HG03575 (cell line): ENCODE measurements around the gene TP53I11.

Experiments used
- ATAC-seq: cut with Tn5 transposase; IDR thresholded peaks from one replicate; pipeline ENCODE4 v1.9.1; 2021; ENCODE audit not compliant: unreplicated experiment, insufficient number of reproducible peaks, low FRiP score; ENCODE audit errors: extremely low read depth

TP53I11 gene

GRCh38 chr11:44979543-44980399 lies 29.1 kb upstream of the TP53I11 start:
- ATAC-seq = no peak

DNA sequence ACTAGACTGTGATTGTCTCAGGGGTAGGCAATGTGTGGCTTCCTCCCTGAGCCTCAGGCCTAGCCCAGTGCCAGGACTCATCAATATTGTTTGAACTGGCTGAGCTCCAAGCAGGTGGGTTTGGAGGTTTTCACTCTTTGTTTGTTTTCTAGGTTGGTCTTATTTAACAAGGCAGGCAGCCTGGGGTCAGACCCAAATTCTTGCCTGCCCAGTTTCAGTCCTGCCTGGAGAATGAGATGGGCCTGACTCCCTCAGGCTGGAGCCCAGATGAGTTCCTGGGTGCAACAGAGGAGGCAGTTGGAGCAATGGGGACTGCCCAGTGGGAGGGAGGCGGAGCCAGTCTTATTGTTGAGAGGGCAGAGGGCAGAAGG lies 28.3 kb upstream of the TP53I11 start:
- ATAC-seq = no peak

- no peak for ATAC-seq
Measured at GRCh38 chr11:44978274-44978960, 27.7 kb upstream of the TP53I11 start.

DNA sequence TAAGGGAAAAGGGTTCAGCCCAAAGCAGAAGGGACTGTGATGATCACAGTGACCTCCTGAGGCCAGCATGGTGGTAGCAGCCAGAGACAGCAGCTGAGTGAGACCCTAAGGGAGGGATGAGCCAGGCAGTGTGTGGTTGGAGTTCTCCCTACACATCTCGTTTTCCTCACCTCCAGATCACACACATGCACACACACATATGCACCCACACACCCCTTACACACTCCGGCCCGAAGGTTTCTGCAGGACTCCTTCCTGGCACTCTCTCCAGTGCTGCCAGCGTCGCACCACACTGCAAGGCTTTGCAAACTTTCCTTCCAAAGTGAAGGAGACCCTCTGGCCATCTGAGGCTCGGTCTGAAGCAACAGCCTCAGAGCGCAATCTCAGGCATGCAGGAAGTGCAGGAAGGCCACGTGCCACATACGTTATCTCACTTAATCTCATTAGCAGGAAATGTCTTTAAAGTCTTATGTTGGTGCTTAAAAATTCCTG lies 26.9 kb upstream of the TP53I11 start:
- no peak for ATAC-seq

GRCh38 chr11:44976576-44976975 lies 25.9 kb upstream of the TP53I11 start:
- no peak for ATAC-seq

DNA sequence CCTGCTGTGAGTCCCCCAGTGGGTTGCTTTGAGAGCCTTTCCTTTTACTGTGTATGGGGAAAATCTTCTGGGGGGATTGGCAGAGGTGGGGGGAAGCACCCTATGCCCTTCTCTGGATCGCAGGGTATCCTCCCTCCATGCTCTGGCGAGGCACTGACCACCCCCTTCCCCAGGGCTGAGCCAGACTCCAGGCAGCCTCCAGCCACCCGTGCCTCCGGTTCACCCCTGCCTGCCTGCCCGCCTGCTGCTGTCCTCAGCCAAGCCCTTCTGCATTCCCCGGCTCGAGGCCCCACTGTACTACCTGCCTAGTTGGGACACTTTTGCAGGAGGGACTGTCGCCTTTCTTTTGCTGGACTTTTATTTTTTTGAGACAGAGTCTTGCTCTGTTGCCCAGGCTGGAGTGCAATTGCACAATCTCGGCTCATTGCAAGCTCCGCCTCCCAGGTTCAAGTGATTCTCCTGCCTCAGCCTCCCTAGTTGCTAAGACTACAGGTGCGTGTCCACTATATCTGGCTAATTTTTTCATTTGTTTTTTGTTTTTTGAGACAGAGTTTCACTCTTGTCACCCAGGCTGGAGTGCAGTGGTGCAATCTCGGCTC lies 23.8 kb upstream of the TP53I11 start:
- ATAC-seq = no peak

DNA sequence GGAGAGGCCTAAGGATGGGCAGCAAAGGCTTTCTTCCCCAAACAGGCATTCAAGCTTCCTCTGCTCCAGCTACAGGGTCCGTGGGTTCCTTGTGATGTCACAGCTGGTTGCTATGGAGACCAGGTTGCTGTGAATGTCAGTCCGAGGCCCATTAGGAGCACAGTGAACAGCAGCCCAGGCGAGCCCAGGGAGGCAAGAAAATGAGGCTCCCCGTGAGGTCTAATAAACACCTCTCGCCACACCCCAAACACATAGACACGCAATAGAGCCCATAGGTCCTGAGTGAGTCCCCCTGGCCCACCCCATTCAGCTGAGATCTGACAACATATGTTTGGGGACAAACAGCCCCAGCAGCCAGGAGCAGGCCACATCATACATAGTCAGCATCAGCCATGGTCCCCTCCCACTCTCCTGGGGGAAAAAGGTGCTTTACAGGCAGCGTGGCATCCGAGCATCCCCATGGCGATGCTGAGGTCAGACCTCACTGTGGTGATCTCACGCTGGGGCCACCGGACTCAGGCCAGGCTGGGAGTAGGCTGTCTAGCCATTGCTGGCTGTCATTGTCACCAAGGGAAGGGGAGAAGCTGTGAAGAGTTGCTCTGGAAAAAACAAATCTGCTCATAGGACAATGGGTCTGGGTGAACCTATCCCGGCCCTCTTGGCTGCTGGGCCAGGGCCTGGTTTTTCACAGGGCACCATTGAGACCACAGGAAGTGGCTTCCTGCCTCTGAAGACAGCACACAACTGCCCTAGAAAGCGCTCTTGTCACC lies 23.1 kb upstream of the TP53I11 start:
- ATAC-seq = no peak

DNA sequence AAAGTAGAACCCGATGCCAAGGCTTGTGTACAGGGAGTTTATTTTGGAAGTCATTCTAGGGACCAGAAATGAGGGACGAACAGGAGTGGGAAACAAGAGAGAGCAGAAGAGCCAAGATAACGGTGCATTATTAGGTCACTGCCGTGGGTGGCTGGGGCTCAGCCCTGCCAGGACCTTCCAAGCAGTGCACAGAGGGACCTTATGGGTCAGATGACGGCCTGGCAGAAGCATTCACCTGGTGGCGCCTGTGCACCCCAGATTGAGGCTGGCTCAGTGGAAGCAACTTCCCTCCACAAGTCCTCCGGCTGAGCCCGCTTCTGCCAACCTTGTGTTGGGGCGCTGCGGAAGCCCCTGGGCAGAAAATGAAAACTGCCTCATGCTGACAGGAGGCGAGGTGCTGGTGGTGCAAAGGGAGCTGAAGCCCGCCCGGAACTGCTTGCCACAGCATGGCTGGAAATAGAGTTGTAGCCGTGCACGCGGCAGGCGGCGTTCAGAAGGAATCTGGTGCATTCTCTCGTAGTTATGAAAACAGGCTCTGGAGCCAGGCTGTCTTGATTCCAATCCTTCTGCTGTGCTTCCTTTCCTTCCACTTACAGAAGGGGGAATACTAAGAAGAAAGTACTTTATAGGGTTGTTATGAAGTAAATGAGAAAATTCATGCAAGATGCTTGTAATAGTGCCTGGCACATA lies 22.2 kb upstream of the TP53I11 start:
- ATAC-seq = no peak

DNA sequence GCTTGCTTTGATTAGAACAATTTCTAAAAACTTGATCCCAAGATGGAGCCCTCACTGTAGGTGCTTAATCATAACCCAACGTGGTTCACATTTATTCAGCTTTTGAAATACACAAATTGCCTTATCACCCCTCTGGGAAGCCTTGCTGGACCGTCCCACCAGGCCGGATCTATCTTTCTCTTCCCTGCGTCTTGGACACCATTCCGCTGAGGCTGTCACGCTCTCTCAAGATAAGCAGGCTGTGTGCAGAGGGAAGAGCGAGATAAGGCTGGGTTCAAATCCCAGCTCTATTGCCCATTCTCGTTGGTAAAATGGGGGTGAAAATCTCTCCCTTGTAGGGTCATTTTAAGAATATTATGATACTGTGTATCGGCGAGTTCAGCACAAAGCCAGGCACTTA lies 20.5 kb upstream of the TP53I11 start:
- no peak for ATAC-seq

- ATAC-seq = no peak
Measured at GRCh38 chr11:44970293-44970692, 19.6 kb upstream of the TP53I11 start.

GRCh38 chr11:44969651-44970252 lies 19.1 kb upstream of the TP53I11 start:
- no peak for ATAC-seq

- no peak for ATAC-seq
Measured at GRCh38 chr11:44968510-44968909, 17.8 kb upstream of the TP53I11 start.

GRCh38 chr11:44967930-44968496 lies 17.3 kb upstream of the TP53I11 start:
- no peak for ATAC-seq

DNA sequence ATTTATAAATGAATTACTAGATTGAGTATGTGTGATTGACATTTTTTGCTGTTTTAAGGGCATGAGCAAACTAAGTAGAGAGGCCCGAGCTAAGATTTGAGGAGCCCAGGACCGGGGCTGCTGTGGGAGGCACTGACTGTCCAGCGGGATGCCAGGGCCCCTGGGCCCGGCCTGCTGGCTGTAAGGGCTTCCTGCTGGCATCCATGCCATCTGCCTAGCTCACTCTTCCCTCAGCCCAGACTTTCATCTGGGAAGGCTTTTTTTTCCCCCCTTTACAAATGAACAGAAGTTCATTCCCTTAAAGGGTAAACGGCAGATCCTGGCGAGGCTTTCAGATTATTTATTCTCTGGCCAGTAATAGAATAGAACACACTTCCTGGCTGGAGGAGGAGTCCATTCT lies 16.0 kb upstream of the TP53I11 start:
- ATAC-seq = no peak

DNA sequence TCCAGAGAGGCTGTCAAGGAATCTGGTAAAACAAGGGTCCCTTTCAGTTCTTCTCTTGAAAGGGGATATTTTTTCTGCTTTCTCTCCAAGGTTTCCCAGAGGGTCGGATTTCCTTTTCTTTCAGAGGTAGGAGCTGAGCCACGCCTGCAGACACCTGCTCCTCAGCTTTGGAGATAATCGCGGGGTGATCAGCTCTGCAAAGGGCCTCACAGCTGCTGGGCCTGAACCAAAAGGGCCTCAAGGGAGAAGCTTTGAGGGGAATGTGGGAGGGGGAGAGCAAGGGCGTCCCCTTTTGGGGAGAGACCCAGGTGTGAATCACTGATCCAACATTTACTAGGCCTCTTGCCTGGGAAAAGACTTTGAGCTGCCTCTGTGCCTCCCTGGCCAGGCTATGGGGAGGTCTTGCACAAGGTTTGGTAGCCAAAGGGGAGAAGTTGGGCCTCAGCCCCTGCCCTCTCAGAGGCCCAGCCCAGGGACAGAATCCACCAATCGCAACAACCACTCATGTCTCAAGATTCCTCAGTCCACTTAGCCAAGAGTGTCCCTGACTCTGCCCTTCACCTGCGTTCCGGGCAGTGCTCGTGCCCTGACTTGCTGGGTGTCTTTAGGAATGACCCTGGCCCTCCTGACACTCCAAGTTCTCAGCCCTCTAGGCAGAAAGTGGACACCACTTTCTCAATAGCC lies 14.0 kb upstream of the TP53I11 start:
- no peak for ATAC-seq

GRCh38 chr11:44963948-44964347 lies 13.3 kb upstream of the TP53I11 start:
- no peak for ATAC-seq

GRCh38 chr11:44963136-44963535 lies 12.5 kb upstream of the TP53I11 start:
- ATAC-seq = no peak

DNA sequence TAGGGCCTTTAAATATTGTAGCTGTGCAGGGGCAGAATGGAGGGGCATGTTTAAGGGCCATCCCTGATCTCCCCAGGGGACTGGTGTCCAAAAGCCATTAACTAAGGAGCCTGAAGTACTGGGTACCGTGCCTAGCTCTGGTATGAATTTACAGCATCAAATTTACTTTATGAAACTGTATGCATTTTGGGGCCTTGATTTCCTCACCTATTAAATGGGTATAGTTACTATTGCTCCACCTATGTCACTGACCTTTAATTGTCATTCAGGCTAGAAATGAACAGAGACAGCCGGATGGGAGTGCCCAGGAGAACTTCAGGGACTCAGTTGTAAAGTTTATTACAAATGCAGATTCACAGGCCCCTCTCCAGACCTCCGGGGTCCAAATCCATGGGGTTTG lies 11.8 kb upstream of the TP53I11 start:
- no peak for ATAC-seq
